ENCODE measurements around the gene METTL6.

The METTL6 gene

DNA sequence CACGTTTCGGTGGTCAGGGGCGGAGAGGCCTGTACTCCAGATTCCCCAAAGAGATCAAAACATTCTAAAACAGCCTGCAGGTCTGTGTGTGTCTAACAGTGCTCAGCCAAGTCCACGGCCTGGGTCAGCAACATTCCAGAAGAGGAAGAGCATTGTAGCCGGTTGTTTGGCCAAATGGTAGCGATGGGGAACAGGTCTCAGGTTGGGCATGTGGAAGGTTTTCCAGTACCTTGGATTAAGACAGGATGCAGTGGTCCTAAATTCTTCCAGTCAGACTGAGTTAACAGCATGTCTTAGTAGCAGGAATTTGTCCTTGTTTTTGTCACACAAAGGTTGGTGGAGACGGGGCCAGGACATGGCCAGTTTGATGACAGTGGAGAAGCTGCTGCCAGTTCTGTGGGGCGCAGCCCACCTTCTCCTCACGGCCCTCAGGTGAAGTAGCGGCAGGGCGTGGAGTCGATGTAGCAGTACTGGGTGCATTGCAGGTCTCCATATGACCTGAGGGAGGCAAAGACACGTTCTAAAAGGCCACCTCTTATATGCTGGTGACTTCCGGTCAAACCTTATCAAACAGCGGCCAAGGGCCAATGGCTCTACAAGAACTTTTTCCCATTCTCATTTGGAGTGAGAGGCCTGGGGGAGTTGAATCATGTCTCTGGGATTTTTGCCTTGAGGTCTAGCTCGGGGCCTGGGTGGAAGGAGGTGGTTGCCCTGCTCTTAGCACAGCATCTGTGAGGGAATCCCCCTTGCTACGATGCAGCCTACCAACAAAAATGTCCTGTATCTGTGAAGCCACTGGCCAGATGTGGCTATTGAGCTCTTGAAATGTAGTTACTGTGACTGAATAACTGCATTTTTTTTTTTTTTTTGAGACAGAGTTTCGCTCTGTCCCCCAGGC is 24.1 kb upstream of the METTL6 start:
- no peak overlapping the region for H3K4me3 ChIP-seq (ENCODE audit: low read depth in 1 of 5, low read length in 5 of 5)
- no peaks in the 10 kb centered on the region for H3K27me3 ChIP-seq (ENCODE audit: control insufficient read depth in 5 of 5, insufficient read depth in 4 of 5, low read length in 5 of 5)
- H3K9ac ChIP-seq (ENCODE audit: low read length in 5 of 5) = no peak overlapping the region
- no peaks in the 10 kb centered on the region for H3K4me1 ChIP-seq (ENCODE audit: control insufficient read depth in 5 of 5, insufficient read depth in 5 of 5, low read length in 5 of 5)
- H3K27ac ChIP-seq (ENCODE audit: low read depth, low read length) = no peak overlapping the region
- H3K9me3 ChIP-seq (ENCODE audit: control insufficient read depth in 5 of 5, low read length in 5 of 5) = no peaks in the 10 kb centered on the region
- peaks cover 0 to 42% (median 19%) of the 10 kb centered on the region in 5 donors for H3K36me3 ChIP-seq (ENCODE audit: control insufficient read depth in 5 of 5, insufficient read depth in 5 of 5, low read length in 5 of 5)

DNA sequence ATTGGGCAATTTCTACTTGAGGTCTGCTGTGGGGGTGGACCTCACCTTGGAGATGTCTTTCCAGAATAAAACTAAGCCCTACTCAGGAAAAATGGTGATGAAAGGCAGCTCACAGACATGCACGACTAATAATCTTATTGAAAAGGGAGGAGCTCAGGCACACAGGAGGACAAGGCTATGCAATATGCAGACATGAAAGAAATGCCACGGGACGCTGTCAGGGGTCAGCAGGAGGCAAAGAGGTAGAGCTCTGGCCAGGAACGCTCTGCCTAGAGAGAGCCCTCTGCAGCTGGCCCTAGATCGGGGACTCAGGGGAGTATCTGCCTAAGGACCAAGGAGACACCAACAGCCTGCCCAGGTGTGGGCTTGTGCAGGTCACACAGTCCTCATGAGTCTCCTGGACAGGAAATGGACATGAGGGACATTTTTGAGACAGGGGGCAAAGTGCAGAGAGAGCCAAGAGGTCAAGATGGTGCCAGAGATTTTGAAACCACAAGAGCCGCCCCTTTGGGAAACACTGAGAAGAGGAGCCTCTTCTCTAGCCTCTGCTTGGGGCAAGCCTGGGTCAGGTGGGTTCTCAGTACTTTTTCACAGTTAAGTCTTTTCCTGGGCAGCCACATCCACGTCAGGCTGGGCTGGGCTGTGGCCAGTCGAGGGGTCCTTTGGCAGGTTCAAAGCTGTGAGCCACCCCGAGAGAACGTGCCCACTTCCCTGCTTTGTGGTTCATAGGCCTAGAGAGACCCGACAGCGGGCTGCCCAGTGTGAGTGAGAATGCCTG is 23.3 kb upstream of the METTL6 start:
- Histone ChIP-seq H3K27ac (ENCODE audit: low read depth, low read length) (no peak overlapping the region), H3K4me3 (ENCODE audit: low read depth in 1 of 5, low read length in 5 of 5) (no peak overlapping the region), H3K4me1 (ENCODE audit: control insufficient read depth in 5 of 5, insufficient read depth in 5 of 5, low read length in 5 of 5) (no peaks in the 10 kb centered on the region), H3K36me3 (ENCODE audit: control insufficient read depth in 5 of 5, insufficient read depth in 5 of 5, low read length in 5 of 5) (peaks cover 0 to 35% (median 15%) of the 10 kb centered on the region in 5 donors), H3K27me3 (ENCODE audit: control insufficient read depth in 5 of 5, insufficient read depth in 4 of 5, low read length in 5 of 5) (no peaks in the 10 kb centered on the region), H3K9ac (ENCODE audit: low read length in 5 of 5) (no peak overlapping the region), H3K9me3 (ENCODE audit: control insufficient read depth in 5 of 5, low read length in 5 of 5) (no peaks in the 10 kb centered on the region)

GRCh38 chr3:15449489-15450224 is 22.3 kb upstream of the METTL6 start:
- Histone ChIP-seq H3K9me3 (ENCODE audit: control insufficient read depth in 5 of 5, low read length in 5 of 5) (no peaks in the 10 kb centered on the region), H3K27me3 (ENCODE audit: control insufficient read depth in 5 of 5, insufficient read depth in 4 of 5, low read length in 5 of 5) (no peaks in the 10 kb centered on the region), H3K9ac (ENCODE audit: low read length in 5 of 5) (no peak overlapping the region), H3K4me3 (ENCODE audit: low read depth in 1 of 5, low read length in 5 of 5) (no peak overlapping the region), H3K4me1 (ENCODE audit: control insufficient read depth in 5 of 5, insufficient read depth in 5 of 5, low read length in 5 of 5) (no peaks in the 10 kb centered on the region), H3K27ac (ENCODE audit: low read depth, low read length) (no peak overlapping the region), H3K36me3 (ENCODE audit: control insufficient read depth in 5 of 5, insufficient read depth in 5 of 5, low read length in 5 of 5) (peaks cover 0 to 29% (median 13%) of the 10 kb centered on the region in 5 donors)

DNA sequence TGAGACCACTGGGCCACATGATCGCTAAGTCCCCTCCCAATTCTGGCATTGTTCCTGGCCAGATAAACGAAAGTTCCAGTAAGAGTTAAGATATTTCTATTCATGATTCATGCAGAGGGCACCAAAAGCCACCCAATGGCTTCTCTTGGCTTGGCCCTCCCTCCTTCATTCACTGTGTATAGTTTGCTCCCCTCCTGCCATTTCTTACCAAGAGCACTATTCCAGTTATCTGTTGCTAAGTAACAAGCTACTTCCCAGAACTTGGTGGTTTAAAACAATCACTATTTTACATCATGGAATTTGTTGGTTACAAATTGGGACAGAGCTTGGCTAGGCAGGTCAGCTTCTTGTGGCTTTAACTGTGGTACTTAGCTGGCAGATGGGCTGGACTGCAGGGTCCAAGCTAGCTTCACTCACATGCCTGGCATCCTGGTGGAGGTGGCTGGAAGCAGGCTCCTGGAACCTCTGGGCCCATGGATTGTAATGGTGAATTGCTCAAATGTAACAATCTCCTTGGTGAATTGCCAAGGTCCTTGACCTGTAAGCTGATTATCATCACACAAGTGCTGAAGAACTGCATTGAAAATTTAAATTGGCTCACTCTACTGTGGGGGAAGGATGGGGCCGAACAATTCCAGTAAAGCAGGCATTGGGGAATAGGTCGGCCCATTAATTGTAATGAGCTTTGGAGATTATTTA is 16.6 kb upstream of the METTL6 start:
- no peak overlapping the region for H3K4me3 ChIP-seq (ENCODE audit: low read depth in 1 of 5, low read length in 5 of 5)
- peaks cover 15 to 50% (median 43%) of the 10 kb centered on the region in 5 donors for H3K36me3 ChIP-seq (ENCODE audit: control insufficient read depth in 5 of 5, insufficient read depth in 5 of 5, low read length in 5 of 5)
- no peaks in the 10 kb centered on the region for H3K4me1 ChIP-seq (ENCODE audit: control insufficient read depth in 5 of 5, insufficient read depth in 5 of 5, low read length in 5 of 5)
- no peaks in the 10 kb centered on the region for H3K27me3 ChIP-seq (ENCODE audit: control insufficient read depth in 5 of 5, insufficient read depth in 4 of 5, low read length in 5 of 5)
- H3K9me3 ChIP-seq (ENCODE audit: control insufficient read depth in 5 of 5, low read length in 5 of 5) = no peaks in the 10 kb centered on the region
- no peak overlapping the region for H3K9ac ChIP-seq (ENCODE audit: low read length in 5 of 5)
- H3K27ac ChIP-seq (ENCODE audit: low read depth, low read length) = no peak overlapping the region

GRCh38 chr3:15440891-15441290 is 13.5 kb upstream of the METTL6 start:
- no peak overlapping the region for H3K9ac ChIP-seq (ENCODE audit: low read length in 5 of 5)
- H3K4me1 ChIP-seq (ENCODE audit: control insufficient read depth in 5 of 5, insufficient read depth in 5 of 5, low read length in 5 of 5) = no peaks in the 10 kb centered on the region
- H3K9me3 ChIP-seq (ENCODE audit: control insufficient read depth in 5 of 5, low read length in 5 of 5) = no peaks in the 10 kb centered on the region
- no peak overlapping the region for H3K4me3 ChIP-seq (ENCODE audit: low read depth in 1 of 5, low read length in 5 of 5)
- H3K36me3 ChIP-seq (ENCODE audit: control insufficient read depth in 5 of 5, insufficient read depth in 5 of 5, low read length in 5 of 5) = peaks cover 31 to 76% (median 67%) of the 10 kb centered on the region in 5 donors
- H3K27me3 ChIP-seq (ENCODE audit: control insufficient read depth in 5 of 5, insufficient read depth in 4 of 5, low read length in 5 of 5) = no peaks in the 10 kb centered on the region
- H3K27ac ChIP-seq (ENCODE audit: low read depth, low read length) = no peak overlapping the region

DNA sequence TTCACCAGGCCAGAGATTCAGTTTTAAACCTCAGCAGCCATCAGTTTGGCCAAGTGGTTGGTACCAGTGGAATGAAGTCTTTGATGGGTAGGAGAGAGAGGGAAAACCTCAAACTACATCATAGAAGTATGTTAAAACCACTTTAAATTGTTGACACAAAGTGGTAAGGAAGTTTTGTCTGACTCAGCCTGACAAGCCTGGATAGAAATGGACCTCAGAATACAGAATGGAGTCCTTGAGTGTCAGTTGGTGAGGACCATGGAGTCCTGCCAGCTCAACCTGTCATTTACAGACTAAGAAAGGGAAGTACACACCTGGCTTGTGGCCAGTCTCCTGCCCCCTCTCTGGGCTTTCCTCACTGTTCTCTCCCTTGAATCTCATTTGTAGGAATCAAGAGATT is 12.1 kb upstream of the METTL6 start:
- peaks cover 44 to 90% (median 77%) of the 10 kb centered on the region in 5 donors for H3K36me3 ChIP-seq (ENCODE audit: control insufficient read depth in 5 of 5, insufficient read depth in 5 of 5, low read length in 5 of 5)
- H3K27ac ChIP-seq (ENCODE audit: low read depth, low read length) = no peak overlapping the region
- no peak overlapping the region for H3K9ac ChIP-seq (ENCODE audit: low read length in 5 of 5)
- H3K4me3 ChIP-seq (ENCODE audit: low read depth in 1 of 5, low read length in 5 of 5) = no peak overlapping the region
- no peaks in the 10 kb centered on the region for H3K27me3 ChIP-seq (ENCODE audit: control insufficient read depth in 5 of 5, insufficient read depth in 4 of 5, low read length in 5 of 5)
- H3K9me3 ChIP-seq (ENCODE audit: control insufficient read depth in 5 of 5, low read length in 5 of 5) = no peaks in the 10 kb centered on the region
- no peaks in the 10 kb centered on the region for H3K4me1 ChIP-seq (ENCODE audit: control insufficient read depth in 5 of 5, insufficient read depth in 5 of 5, low read length in 5 of 5)

DNA sequence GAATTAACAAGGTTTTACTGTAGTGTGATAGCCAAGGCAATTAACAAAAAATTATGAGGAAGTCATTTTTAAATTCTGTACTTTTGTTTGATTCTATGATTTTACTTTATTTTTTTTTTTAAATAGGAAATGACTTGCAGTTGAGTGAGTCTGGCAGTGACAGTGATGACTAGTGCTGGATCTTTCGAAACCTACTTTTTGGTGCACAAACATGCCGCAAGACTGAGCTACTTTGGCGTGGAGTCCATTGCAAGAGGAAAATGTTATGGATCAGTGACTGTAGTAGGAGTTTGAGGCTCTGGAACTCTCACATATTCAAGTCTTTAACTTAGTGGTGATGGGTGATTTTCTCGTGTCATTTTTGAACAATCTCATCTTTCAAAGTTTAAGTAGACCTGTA is 11.6 kb upstream of the METTL6 start:
- Histone ChIP-seq H3K27me3 (ENCODE audit: control insufficient read depth in 5 of 5, insufficient read depth in 4 of 5, low read length in 5 of 5) (no peaks in the 10 kb centered on the region), H3K4me3 (ENCODE audit: low read depth in 1 of 5, low read length in 5 of 5) (no peak overlapping the region), H3K4me1 (ENCODE audit: control insufficient read depth in 5 of 5, insufficient read depth in 5 of 5, low read length in 5 of 5) (no peaks in the 10 kb centered on the region), H3K9me3 (ENCODE audit: control insufficient read depth in 5 of 5, low read length in 5 of 5) (no peaks in the 10 kb centered on the region), H3K27ac (ENCODE audit: low read depth, low read length) (no peak overlapping the region), H3K36me3 (ENCODE audit: control insufficient read depth in 5 of 5, insufficient read depth in 5 of 5, low read length in 5 of 5) (peaks cover 47 to 94% (median 81%) of the 10 kb centered on the region in 5 donors), H3K9ac (ENCODE audit: low read length in 5 of 5) (no peak overlapping the region)

DNA sequence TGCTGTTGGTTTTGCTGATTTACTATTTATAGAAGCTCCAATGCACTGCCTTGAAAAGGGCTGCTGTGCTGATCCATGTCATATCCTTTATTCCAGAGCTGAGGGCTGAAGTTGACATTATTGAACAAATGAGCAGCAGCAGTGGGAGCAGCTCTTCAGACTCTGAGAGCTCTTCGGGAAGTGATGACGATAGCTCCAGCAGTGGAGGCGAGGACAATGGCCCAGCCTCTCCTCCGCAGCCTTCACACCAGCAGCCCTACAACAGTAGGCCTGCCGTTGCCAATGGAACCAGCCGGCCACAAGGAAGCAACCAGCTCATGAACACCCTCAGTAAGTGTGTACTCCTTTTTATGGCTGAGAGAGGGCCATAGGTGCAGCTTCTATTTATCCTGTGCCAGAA is 8.9 kb upstream of the METTL6 start:
- Histone ChIP-seq H3K27ac (ENCODE audit: low read depth, low read length) (no peak overlapping the region), H3K4me1 (ENCODE audit: control insufficient read depth in 5 of 5, insufficient read depth in 5 of 5, low read length in 5 of 5) (peaks cover 0 to 2% (median 0%) of the 10 kb centered on the region in 5 donors), H3K27me3 (ENCODE audit: control insufficient read depth in 5 of 5, insufficient read depth in 4 of 5, low read length in 5 of 5) (no peaks in the 10 kb centered on the region), H3K9ac (ENCODE audit: low read length in 5 of 5) (no peak overlapping the region), H3K4me3 (ENCODE audit: low read depth in 1 of 5, low read length in 5 of 5) (no peak overlapping the region), H3K36me3 (ENCODE audit: control insufficient read depth in 5 of 5, insufficient read depth in 5 of 5, low read length in 5 of 5) (peaks cover 56 to 93% (median 83%) of the 10 kb centered on the region in 5 donors), H3K9me3 (ENCODE audit: control insufficient read depth in 5 of 5, low read length in 5 of 5) (no peaks in the 10 kb centered on the region)

DNA sequence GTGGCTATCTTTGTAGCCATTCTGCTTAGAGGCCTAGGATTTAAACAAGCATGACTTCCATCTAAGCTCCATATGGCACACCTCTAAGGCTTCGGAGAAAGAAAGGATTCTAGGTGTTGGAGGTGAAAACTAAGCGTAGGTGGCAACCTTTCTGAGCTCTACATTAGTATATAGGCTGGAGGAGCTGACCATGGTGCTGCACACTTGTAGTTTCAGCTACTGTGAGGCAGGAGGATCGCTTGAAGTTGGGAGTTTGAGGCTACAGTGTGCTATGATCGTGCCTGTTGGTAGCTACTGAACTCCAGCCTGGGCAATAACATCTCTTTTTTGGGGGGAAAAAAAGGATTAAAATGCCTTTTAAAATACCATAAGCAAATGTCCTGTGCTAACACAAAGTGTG is 7.4 kb upstream of the METTL6 start:
- H3K27me3 ChIP-seq (ENCODE audit: control insufficient read depth in 5 of 5, insufficient read depth in 4 of 5, low read length in 5 of 5) = no peaks in the 10 kb centered on the region

More for the DNA sequence above, 7.4 kb upstream of the METTL6 start:
- no peak overlapping the region for H3K9ac ChIP-seq (ENCODE audit: low read length in 5 of 5)
- no peaks in the 10 kb centered on the region for H3K9me3 ChIP-seq (ENCODE audit: control insufficient read depth in 5 of 5, low read length in 5 of 5)
- H3K4me3 ChIP-seq (ENCODE audit: low read depth in 1 of 5, low read length in 5 of 5) = no peak overlapping the region
- H3K27ac ChIP-seq (ENCODE audit: low read depth, low read length) = no peak overlapping the region
- peaks cover 0 to 7% (median 0%) of the 10 kb centered on the region in 5 donors for H3K4me1 ChIP-seq (ENCODE audit: control insufficient read depth in 5 of 5, insufficient read depth in 5 of 5, low read length in 5 of 5)
- H3K36me3 ChIP-seq (ENCODE audit: control insufficient read depth in 5 of 5, insufficient read depth in 5 of 5, low read length in 5 of 5) = peaks cover 50 to 87% (median 72%) of the 10 kb centered on the region in 5 donors
